Adipose tissue (tissue), 3 donors: Measurements from ENCODE around the gene LY6G6F. TPM values are rescaled to one million over a fixed set of nuclear protein-coding genes. Genes with fewer than 3 reads are reported as not detected.
"Not testable (repeated sequence)": the region's sequence is repeated elsewhere in the genome, so short reads cannot be mapped to it uniquely, and the experiment has no call there.

ENCODE experiments used
- H3K27ac ChIP-seq: one replicate; pipeline ENCODE4 v1.5.1; 2013; ENCODE audit warnings: low read depth, low read length
- WGBS, 3 donors: extraction: QIAGEN DNeasy Blood & Tissue Kit; methylation state at CpG; one replicate each; pipeline ENCODE4 v1.1.7; 2013; 5-methylcytosine and 5-hydroxymethylcytosine counted together
- polyA plus RNA-seq, 3 donors: library from polyadenylated mRNA; stranded (reverse); fragments of 200-250 nt; gene quantifications; one replicate each; pipeline ENCODE4 v1.2.3, GENCODE V29; 2013
- donor health status: healthy with polysubstance abuse.
- donor health status: Bipolar disorder and iron deficiency.
- donor health status: healthy.

The LY6G6F gene
- polyA plus RNA-seq, 3 donors: 0.45 TPM; not detected in 2

DNA sequence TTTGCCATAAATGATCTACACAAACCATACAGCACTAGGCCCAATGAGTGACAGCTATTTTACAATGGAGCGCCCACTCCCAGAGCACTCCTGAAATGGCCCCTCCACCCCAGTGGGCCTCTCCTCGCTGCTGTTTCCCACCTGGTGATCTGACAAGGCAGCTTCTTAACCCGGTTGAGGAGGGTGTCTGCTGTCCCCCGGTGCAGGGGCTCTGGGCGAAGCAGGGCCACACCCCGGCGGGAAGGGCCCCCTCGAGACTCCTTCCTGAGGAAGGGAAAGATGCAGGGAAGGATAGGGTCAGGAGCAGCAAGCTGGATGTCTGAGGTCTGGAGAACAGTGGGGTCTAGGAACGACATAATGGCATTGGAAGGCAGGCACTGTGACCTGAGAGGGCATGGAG lies 13.8 kb upstream of the LY6G6F start:
- 88 to 93% (median 89%) methylated on average over 9 of the region's 9 CpGs for WGBS, 3 donors
- no peak overlapping the region for H3K27ac ChIP-seq

DNA sequence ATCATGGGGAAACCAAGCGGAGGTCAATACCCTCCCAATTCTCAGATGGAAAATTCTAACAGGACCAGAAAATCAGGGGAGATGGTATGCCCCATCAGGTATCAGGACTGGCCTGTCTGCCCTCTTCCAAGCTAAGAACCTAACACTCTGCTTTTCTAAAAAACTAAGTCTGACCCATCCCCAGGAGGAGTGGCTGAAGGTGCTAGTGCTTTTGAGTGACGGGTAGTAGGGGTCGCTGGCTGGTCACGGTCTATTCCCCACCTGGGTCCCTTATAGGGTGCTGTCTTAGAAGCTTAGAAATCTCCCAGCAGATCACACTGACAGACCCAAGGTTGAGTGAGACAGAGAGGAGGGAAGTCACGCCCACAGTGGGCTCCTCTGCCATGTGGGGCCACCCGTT lies 13.1 kb upstream of the LY6G6F start:
- WGBS, 3 donors: 89 to 90% (median 89%) methylated on average over 6 of the region's 6 CpGs
- H3K27ac ChIP-seq: no peak overlapping the region

DNA sequence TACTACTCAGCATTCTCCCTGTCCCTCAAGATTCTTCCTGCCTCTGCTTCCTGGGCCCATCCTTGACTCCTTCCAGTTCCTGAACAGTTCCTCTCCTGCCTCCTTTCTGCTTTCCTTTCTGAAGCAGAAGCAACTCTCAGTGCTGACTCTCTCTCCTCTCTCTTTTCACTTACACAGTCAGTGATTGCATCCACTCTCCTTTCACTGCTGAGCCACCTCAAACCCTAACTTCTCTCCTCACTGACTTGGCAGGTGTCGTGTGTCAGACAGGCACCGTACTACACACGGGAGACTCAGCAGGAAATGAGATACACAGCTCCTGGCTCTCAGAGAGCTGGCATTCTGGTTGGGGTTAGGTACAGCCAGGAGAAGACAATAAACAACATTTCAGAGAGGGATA lies 9.1 kb upstream of the LY6G6F start:
- H3K27ac ChIP-seq: no peak overlapping the region
- WGBS, 3 donors: 39 to 61% (median 42%) methylated on average over 3 of the region's 3 CpGs

DNA sequence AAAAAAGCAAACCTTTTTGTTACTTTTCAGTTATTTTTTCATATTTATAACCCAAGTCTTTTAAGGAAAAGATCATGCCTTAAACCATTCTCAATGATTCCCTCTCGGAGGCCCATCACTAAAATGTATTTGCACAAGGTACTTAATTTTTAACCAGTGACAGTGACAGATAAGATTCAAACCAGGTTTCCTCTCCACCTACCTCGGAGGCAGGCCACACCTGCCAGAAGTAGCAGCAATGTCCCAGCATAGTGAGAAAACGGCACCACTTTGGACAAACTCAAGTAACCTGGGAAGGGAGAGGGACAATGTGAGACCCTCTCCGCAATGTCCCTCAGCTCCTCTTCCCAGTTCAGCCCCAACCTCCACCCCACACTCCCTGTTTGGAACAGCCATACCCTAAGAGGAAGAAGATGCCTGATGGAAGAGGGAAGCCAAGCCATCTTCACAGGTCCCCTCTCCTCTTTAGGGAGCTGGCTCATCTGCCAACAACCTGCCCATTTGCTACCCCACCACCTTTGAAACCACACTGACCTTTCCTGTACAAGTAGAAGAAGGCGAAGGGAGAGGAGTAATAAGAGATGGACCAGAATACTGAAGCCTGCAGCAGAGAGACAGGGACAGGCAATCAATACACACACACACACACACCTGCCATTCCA lies 5.8 kb upstream of the LY6G6F start:
- WGBS, 3 donors: 60 to 87% (median 84%) methylated on average over 5 of the region's 5 CpGs
- no peak overlapping the region for H3K27ac ChIP-seq

DNA sequence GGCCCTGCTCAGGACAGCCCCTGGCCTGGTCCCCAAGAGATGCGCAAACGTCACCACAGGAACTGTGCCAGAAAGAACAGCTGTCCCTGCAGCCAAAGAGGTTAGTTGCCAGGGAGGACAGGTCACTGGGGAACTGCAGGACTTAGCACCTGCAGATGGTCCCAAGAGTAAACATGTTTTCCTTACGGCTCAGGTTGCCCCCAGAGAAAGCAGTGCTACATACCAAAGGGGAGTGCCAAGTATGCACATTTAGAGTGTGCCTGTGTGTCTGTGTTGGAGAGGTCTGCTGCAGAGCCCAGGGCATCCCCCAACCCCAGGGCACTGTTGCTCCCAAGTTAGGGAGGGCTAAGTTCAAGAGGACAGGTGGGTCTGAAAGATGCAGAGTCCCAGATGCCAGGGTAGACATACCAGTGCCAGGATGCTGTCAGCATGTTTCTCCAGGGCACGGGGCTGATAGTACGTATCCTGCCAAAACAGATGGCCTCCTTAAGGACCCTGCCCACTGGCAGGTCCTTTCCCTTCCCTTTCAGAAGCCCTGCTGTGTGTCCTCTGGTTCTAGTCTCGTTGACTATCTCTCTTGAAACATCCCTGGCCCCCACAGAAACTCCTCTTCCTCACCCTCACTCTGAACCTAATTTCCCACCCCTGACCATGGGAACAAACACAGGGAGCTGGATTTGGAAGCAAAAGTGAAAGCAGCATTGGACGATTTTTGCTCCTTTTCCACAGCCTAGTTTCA lies 4.8 kb upstream of the LY6G6F start:
- H3K27ac ChIP-seq: no peak overlapping the region
- WGBS, 3 donors: 27 to 33% (median 30%) methylated on average over 7 of the region's 7 CpGs

DNA sequence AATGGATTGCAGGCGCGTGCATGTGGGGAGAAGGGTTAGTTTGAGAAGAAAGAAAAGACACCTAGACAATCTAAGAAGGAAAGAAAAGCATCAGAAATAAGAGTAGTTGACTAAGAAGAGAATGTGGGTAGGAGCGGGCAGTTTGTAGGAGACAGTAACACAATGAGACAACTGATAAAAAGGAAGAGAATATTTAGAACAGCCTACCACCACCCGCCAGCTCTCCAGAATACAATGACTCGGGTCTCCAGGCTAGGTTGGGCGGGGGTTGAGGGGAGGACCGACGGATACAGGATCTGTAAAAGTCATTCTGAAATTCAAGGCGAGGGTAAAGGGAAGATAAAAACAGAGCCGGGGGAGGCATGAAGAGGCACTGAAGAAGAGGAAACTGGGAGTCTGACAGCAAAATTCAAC lies 4.3 kb upstream of the LY6G6F start:
- WGBS, 3 donors: 0 to 3% (median 1%) methylated on average over 10 of the region's 10 CpGs
- H3K27ac ChIP-seq: peak overlapping the region; percentile 93

DNA sequence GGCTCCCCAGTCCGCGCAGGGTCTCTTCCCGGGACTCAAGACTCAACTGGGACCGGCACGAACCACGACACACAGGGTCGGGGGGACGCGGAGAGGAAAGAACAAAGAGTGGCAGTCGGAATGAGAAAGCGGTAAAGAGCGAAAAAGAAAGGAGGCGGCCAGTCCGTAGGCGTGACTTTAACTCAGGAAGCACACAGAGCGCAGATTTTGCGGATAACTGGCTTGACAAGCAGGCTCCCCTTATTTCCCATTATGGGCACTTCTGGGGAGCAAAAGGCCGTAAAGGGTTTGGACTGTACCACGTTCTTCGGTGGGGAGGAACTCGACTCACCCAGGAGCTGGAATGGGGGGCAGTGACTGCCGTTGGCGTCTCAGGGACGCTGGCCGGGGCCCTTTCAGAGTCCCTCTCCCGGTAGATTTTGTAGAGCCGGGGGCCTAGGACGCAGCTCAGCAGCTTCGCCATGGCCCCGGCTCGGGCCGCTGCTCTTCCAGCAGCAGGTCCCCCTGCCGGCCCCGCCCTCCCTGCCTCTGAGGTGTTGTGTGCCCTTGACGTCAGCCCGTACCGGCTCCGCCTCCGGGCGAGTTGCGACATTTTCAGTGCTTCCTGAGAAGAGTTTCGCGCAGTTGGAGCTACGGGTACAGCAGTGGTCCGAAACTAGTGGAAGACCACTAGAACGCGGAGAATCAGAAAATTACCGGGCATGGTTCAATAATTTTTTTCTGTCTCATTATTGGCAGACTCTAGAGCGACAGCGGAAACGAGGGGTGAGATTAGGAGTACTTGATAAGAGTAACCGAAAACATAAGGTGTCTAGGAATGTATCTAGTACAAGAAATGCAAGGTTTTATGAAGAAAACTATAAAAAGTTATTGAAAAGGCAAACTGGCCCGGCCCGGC lies 3.6 kb upstream of the LY6G6F start, which contains the start of gene ABHD16A:
ABHD16A (minus strand) TSS at position 506 of the 898 bp plus-strand sequence; CDS start at position 463, 43 bp downstream.
- WGBS, 3 donors: 1 to 2% (median 1%) methylated on average over 54 of the region's 54 CpGs
- H3K27ac ChIP-seq: peak within 1 kb of the TSS; percentile 93

DNA sequence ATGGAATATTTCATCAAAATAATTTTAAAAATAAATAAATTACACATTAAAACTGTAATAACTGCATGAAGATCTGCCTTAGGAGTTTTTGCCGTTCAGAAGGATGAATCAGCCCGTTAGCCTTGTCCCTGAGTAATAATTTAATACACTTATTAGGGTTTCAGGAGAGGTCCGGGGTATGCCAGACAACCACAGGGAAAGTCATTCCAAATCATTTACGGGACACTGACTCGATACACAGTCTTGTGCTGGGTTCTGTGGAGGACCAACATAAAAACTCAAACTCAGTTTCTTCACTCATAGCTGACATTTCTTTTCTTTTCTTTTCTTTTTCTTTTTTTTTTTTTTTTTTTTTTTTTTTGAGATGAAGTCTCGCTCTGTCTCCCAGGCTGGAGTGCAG lies 735 bp upstream of the LY6G6F start:
- H3K27ac ChIP-seq: no peak overlapping the region
- 89 to 92% (median 90%) methylated on average over 5 to 6 of the region's 6 CpGs for WGBS, 3 donors

DNA sequence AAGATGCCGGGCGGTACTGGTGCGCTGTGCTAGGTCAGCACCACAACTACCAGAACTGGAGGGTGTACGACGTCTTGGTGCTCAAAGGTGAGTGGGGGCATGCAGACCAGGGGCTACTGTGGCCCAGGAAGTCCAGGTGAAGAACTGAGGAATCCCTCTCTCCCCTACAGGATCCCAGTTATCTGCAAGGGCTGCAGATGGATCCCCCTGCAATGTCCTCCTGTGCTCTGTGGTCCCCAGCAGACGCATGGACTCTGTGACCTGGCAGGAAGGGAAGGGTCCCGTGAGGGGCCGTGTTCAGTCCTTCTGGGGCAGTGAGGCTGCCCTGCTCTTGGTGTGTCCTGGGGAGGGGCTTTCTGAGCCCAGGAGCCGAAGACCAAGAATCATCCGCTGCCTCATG lies 1.0 kb downstream of the LY6G6F start:
- WGBS, 3 donors: 76 to 86% (median 85%) methylated on average over 10 of the region's 10 CpGs
- H3K27ac ChIP-seq: no peak overlapping the region

DNA sequence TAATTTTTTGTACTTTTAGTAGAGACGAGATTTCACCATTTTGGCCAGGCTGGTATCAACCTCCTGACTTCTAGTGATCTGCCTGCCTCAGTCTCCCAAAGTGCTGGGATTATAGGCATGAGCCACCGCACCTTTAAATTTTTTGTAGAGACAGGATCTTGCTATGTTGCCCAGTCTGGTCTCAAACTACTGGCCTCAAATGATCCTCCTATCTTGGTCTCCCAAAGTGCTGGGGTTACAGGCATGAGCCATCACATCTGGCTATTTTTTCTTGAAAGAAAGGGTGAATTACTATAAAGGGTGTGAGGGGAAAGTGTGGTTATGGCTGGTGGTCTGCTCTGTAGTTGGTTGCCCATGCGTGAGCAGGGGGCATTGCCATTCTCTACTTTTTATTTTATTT lies 1.6 kb downstream of the LY6G6F start:
- WGBS, 3 donors: 89 to 98% (median 97%) methylated on average over 3 of the region's 3 CpGs
- no peak overlapping the region for H3K27ac ChIP-seq

DNA sequence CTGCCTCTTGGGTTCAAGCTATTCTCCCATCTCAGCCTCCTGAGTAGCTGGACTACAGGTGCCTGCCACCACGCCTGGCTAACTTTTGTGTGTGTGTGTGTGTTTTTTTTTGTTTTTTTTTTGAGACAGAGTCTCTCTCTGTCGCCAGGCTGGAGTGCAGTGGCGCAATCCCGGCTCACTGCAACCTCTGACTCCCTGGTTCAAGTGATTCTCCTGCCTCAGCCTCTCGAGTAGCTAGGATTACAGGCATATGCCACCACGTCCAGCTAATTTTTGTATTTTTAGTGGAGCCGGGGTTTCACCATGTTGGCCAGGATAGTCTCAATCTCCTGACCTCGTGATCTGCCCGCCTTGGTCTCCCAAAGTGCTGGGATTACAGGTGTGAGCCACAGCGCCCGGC lies 2.5 kb downstream of the LY6G6F start:
- 85 to 90% (median 89%) methylated on average over 11 of the region's 11 CpGs for WGBS, 3 donors

DNA sequence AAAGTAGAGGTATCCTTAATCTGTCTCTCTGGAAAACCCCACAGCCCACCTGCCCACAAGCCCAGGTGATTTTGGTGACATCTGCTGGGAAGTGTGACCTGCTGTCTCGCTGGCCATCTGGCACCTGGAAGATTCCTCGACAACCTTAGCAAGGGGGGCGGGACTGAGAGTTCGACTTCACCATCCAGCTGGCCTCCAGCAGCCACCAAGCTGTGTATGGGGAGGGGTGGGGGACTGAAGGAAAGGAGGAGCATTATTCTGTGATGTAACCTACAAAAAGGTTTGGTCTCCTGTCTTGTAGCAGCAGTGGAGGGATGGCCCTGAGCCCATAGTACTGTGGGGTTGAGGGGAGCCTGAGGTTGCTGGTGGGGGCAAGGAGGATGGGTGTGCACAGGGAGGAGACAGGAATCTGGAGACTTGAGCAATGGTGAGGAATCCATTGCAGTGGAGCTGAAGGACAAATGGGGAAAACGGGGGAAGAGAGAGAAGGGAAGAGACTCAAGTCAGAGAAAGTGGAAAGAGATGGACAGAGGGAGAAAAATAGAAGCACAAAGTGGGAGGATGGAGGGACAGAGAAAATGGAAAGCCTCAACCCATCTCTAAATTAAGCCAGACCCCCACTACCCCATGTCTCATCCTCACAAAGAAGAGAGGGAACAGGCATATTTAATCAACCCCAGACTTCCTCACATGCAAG lies 4.0 kb downstream of the LY6G6F start:
- no peak overlapping the region for H3K27ac ChIP-seq
- WGBS, 3 donors: 47 to 66% (median 66%) methylated on average over 5 of the region's 5 CpGs

More for the DNA sequence above, 2.5 kb downstream of the LY6G6F start:
- not testable (repeated sequence) for H3K27ac ChIP-seq

DNA sequence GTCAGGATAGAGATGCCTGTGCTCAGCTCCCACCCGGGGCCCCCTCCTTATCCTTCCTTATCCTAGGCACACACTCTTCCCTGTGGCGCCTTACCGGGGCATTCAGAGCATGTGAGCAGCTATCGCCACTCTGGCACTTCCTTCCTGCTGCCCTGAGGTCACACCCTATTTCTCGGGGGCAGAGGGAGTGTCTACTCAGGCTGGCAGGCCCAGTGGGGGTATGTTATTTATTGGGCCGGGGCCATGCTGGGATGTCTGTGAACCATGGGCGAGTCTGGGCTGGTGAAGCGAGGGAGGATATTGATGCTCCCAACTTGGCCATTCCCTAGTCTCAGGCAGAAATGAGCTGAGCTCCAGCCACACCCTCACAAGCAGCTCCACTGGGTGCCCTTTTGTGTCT lies 4.6 kb downstream of the LY6G6F start:
- WGBS, 3 donors: 40 to 62% (median 43%) methylated on average over 8 of the region's 8 CpGs
- H3K27ac ChIP-seq: no peak overlapping the region

DNA sequence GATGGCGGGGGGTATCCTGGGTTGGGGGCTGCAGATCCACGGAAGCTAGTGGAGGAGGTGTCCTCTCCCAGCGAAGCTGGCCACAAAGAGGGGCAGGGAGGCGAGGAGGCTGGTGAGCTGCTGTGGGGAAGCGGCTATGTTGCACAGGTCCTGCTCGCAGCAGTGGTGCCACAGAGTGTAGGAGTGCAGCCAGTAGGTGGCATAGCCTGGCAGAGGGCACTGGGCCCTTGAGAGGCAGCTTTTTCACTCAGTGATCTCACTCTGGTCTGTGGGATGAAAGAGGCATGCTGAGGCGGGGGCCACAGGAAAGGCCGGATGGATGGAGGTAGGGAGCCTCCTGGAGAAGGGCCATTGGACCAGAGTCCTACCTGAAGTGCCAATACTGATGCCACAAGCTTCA lies 5.6 kb downstream of the LY6G6F start:
- WGBS, 3 donors: 76 to 80% (median 77%) methylated on average over 6 to 8 of the region's 8 CpGs
- no peak overlapping the region for H3K27ac ChIP-seq

DNA sequence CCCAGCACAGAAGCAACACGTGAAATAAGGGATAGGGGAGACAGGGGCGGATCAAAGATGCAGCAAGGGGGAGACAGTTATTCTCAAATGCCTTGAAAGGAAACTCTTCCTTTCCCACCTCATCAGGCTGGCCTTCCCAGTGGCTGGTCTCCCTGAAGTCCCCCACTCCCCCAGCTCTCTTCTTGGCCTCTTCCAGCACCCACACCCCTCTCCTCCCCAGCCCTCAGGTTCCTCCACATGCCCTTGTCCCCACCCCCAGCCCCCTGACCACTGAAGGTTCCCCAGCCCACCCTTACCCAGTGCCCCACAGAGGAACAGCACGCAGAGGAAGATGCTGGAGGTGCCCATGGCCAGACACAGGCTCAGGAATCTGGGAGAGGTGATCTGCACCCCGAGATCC lies 6.8 kb downstream of the LY6G6F start:
- 66 to 78% (median 76%) methylated on average over 4 of the region's 4 CpGs for WGBS, 3 donors
- H3K27ac ChIP-seq: no peak overlapping the region

DNA sequence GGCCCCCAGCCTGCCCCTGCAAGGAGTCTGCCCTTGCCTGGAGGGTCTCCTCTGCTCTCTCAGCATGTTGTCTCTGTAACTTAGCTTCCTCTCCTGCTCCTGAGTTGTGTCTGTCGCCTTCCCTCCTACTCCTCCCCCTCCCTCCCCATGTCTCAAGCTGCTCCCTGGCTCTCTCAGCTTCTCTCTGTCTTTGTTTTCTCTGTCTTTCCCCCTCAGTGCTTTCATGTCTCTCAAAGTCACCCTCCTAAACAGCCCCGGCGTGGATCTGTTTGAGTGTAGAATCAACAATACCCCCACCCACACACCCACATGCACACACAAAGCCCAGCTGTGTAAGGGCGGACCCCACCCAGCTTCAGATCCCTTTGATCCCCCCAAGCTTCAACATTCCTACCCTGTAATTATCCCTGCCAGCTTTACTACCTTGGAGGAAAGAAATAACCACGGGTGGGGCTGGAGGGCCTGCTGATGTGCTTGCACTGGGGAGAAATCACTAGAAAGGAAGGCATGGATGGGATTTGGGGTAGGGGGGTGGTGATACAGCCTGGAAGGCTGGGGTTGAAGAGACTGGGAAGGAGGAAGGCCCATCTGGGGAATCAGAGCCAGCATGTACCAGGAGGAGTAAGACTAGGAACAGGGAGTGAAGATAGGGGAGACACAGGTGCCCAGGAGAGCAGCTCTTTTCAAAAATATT lies 7.5 kb downstream of the LY6G6F start:
- H3K27ac ChIP-seq: no peak overlapping the region
- 53 to 55% (median 54%) methylated on average over 5 of the region's 5 CpGs for WGBS, 3 donors

DNA sequence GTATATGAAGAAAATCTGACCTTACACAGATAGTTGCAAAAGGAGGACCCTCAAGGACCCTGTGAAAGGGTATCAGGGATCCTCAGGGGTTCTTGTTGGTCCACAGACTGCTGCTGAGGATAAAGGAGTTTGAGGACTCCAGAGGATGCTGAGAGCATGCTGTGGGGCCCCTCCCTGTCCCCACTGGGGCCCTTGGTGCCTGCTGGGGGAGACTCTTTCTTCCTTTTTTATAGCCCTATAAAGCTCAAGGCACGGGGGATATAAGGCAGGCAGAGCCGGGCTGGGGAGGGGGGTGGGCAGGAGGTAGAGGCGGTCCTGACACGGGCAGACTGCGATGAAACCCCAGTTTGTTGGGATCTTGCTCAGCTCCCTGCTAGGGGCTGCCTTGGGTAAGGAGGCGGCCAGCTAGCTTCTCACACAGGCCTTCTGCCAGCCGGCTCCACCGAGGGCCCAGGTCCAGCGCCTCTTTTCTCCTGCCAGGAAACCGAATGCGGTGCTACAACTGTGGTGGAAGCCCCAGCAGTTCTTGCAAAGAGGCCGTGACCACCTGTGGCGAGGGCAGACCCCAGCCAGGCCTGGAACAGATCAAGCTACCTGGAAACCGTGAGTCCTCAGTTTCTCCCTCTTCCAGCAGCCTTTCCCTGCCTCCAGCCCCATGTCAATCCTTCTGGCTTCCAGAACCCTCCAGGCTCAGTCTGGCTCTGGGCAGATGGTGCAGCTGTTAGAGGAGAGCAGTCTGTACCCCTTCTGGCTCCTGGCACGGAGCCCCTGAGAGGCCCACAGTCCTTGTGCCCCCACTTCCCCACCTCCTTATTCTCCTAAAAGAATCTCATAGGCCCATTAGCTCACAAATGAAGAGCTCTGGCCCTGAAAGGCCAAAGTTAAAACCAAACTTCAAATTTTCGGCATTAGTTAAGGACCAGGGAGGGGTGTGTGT lies 8.6 kb downstream of the LY6G6F start, which contains the start of gene LY6G6D:
LY6G6D (plus strand) TSS at position 327 of the 937 bp plus-strand sequence; CDS start at position 335, 8 bp downstream.
- H3K27ac ChIP-seq: no peak within 1 kb of the TSS
- WGBS, 3 donors: 75 to 80% (median 76%) methylated on average over 16 of the region's 16 CpGs
